ENCODE data around the gene ITGB4. TPM values are rescaled to one million over a fixed set of nuclear protein-coding genes. Genes with fewer than 3 reads are reported as not detected.

ITGB4 gene
- total RNA-seq, 1 donor from 2014 or later, result 0.54 TPM

GRCh38 chr17:75729351-75729750 lies 8.1 kb downstream of the ITGB4 start:
- Mint-ChIP-seq H3K27me3 (ENCODE audit: unreplicated experiment) (peaks cover 8% of the 10 kb centered on the region), H3K9me3 (ENCODE audit: unreplicated experiment) (no peaks in the 10 kb centered on the region), H3K36me3 (ENCODE audit: low read depth, unreplicated experiment) (no peaks in the 10 kb centered on the region), H3K4me1 (ENCODE audit: unreplicated experiment) (no peaks in the 10 kb centered on the region), H3K27ac (ENCODE audit: unreplicated experiment) (no peak overlapping the region), H3K4me3 (ENCODE audit: unreplicated experiment) (no peak overlapping the region)
- DNase-seq (ENCODE audit: low spot score), result no peak
- TF ChIP-seq, protein P1, sequence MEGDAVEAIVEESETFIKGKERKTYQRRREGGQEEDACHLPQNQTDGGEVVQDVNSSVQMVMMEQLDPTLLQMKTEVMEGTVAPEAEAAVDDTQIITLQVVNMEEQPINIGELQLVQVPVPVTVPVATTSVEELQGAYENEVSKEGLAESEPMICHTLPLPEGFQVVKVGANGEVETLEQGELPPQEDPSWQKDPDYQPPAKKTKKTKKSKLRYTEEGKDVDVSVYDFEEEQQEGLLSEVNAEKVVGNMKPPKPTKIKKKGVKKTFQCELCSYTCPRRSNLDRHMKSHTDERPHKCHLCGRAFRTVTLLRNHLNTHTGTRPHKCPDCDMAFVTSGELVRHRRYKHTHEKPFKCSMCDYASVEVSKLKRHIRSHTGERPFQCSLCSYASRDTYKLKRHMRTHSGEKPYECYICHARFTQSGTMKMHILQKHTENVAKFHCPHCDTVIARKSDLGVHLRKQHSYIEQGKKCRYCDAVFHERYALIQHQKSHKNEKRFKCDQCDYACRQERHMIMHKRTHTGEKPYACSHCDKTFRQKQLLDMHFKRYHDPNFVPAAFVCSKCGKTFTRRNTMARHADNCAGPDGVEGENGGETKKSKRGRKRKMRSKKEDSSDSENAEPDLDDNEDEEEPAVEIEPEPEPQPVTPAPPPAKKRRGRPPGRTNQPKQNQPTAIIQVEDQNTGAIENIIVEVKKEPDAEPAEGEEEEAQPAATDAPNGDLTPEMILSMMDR (IDR thresholded peaks at IDR 0.05; ENCODE audit: unreplicated experiment), result no peak

GRCh38 chr17:75730065-75730464 lies 8.8 kb downstream of the ITGB4 start:
- peaks cover 8% of the 10 kb centered on the region for H3K27me3 Mint-ChIP-seq (ENCODE audit: unreplicated experiment)
- no peak for DNase-seq (ENCODE audit: low spot score)
- no peaks in the 10 kb centered on the region for H3K36me3 Mint-ChIP-seq (ENCODE audit: low read depth, unreplicated experiment)
- H3K4me3 Mint-ChIP-seq (ENCODE audit: unreplicated experiment), result no peak overlapping the region
- no peaks in the 10 kb centered on the region for H3K9me3 Mint-ChIP-seq (ENCODE audit: unreplicated experiment)
- TF ChIP-seq, protein P1 (IDR thresholded peaks at IDR 0.05; ENCODE audit: unreplicated experiment), result no peak
- no peak overlapping the region for H3K27ac Mint-ChIP-seq (ENCODE audit: unreplicated experiment)
- H3K4me1 Mint-ChIP-seq (ENCODE audit: unreplicated experiment), result no peaks in the 10 kb centered on the region

DNA sequence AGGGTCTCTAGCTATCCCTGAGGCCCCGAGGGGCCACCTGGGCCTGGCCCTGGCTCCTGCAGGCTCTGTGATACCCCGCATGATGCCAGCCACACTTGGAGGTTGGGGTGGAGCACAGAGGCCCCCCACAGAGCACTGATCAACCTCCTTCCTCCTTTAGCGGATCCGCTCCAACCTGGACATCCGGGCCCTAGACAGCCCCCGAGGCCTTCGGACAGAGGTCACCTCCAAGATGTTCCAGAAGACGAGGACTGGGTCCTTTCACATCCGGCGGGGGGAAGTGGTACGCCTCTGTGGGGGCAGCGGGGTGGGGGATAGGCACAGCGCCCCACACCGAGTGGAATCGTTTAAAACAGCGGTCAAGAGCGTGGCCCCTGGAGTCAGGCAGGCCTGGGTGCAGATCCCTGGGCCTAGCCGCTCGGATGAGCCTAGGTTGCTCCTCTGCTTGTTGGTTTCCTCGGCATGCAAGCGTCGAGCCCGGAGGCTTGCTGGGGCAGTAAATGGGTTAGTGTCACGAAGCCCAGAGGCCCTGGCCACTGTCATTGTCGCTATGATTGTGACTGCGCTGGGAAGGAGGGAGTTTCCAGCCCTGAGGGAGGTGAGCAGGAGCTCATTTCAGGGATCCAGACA lies 9.9 kb downstream of the ITGB4 start:
- Mint-ChIP-seq H3K36me3 (ENCODE audit: low read depth, unreplicated experiment) (no peaks in the 10 kb centered on the region), H3K27ac (ENCODE audit: unreplicated experiment) (no peak overlapping the region), H3K4me1 (ENCODE audit: unreplicated experiment) (no peaks in the 10 kb centered on the region), H3K9me3 (ENCODE audit: unreplicated experiment) (no peaks in the 10 kb centered on the region), H3K4me3 (ENCODE audit: unreplicated experiment) (no peak overlapping the region), H3K27me3 (ENCODE audit: unreplicated experiment) (peaks cover 11% of the 10 kb centered on the region)
- DNase-seq (ENCODE audit: low spot score), result no peak
- TF ChIP-seq, protein P1 (IDR thresholded peaks at IDR 0.05; ENCODE audit: unreplicated experiment), result no peak

DNA sequence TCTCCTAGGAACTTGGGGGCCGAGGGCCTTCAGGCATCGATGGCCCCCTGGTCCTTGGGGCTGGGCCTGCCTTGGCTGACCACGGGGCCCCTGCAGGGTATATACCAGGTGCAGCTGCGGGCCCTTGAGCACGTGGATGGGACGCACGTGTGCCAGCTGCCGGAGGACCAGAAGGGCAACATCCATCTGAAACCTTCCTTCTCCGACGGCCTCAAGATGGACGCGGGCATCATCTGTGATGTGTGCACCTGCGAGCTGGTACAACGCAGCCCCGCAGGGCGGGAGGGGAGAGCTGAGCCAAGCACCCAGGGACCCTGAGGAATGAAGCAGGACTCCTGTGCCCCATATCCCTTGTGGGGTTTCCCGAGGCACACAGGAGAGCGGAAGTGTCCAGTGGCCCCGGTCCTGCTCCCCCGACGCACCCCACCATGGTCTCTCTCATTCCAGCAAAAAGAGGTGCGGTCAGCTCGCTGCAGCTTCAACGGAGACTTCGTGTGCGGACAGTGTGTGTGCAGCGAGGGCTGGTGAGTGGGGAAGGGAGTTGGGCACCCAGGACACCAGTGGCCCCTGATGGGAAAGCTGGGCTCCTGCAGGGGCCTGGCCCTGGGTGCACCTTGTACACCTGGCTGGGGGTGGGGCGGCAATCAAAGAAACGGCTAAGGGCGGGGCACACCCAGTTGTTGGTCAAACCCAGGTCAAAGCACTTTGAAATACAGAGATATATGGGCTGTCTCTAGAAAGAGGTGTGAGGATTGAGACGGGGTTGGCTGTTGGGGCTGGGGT lies 10.6 kb downstream of the ITGB4 start:
- TF ChIP-seq, protein P1 (IDR thresholded peaks at IDR 0.05; ENCODE audit: unreplicated experiment), result no peak
- Mint-ChIP-seq H3K4me1 (ENCODE audit: unreplicated experiment) (no peaks in the 10 kb centered on the region), H3K9me3 (ENCODE audit: unreplicated experiment) (no peaks in the 10 kb centered on the region), H3K4me3 (ENCODE audit: unreplicated experiment) (no peak overlapping the region), H3K27ac (ENCODE audit: unreplicated experiment) (no peak overlapping the region), H3K27me3 (ENCODE audit: unreplicated experiment) (peaks cover 11% of the 10 kb centered on the region), H3K36me3 (ENCODE audit: low read depth, unreplicated experiment) (no peaks in the 10 kb centered on the region)
- DNase-seq (ENCODE audit: low spot score), result no peak

DNA sequence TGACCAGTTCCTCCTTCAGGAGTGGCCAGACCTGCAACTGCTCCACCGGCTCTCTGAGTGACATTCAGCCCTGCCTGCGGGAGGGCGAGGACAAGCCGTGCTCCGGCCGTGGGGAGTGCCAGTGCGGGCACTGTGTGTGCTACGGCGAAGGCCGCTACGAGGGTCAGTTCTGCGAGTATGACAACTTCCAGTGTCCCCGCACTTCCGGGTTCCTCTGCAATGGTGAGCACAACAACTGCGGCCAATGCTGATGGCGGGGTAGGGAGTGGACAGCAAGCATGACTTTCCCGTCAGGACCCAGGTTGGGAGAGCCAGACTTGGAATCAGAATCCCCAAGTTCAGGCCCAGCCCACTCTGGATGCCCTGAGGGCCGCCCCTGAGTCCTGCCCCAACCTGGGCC lies 12.2 kb downstream of the ITGB4 start:
- TF ChIP-seq, protein P1 (IDR thresholded peaks at IDR 0.05; ENCODE audit: unreplicated experiment), result no peak
- Mint-ChIP-seq H3K36me3 (ENCODE audit: low read depth, unreplicated experiment) (no peaks in the 10 kb centered on the region), H3K4me3 (ENCODE audit: unreplicated experiment) (no peak overlapping the region), H3K4me1 (ENCODE audit: unreplicated experiment) (no peaks in the 10 kb centered on the region), H3K27ac (ENCODE audit: unreplicated experiment) (no peak overlapping the region), H3K27me3 (ENCODE audit: unreplicated experiment) (peaks cover 8% of the 10 kb centered on the region), H3K9me3 (ENCODE audit: unreplicated experiment) (no peaks in the 10 kb centered on the region)
- no peak for DNase-seq (ENCODE audit: low spot score)

All from endothelial cell (in vitro differentiated cells).